Measurements from ENCODE around the gene CNTNAP2.

- TF ChIP-seq POLR2AphosphoS5 (IDR thresholded peaks at IDR 0.05; ENCODE audit: borderline replicate concordance, low read depth, low read length) (no peak), EZH2 (IDR thresholded peaks at IDR 0.05) (no peak), FOXP2 (optimal IDR thresholded peaks at IDR 0.05; ENCODE audit: control extremely low read depth, extremely low read length, insufficient read depth) (no peak)
These were observed 943.5 kb downstream of the CNTNAP2 start for GRCh38 chr7:147060070-147060469.
